ENCODE measurements around the gene ALCAM. TPM values are rescaled to one million over a fixed set of nuclear protein-coding genes. Genes with fewer than 3 reads are reported as not detected.
A peak's percentile ranks its signal among the peaks of the same experiment; 100 is the strongest.

The ALCAM gene
- 87.1 to 93.1 TPM (median 90.3 TPM) in 3 replicates for total RNA-seq

DNA sequence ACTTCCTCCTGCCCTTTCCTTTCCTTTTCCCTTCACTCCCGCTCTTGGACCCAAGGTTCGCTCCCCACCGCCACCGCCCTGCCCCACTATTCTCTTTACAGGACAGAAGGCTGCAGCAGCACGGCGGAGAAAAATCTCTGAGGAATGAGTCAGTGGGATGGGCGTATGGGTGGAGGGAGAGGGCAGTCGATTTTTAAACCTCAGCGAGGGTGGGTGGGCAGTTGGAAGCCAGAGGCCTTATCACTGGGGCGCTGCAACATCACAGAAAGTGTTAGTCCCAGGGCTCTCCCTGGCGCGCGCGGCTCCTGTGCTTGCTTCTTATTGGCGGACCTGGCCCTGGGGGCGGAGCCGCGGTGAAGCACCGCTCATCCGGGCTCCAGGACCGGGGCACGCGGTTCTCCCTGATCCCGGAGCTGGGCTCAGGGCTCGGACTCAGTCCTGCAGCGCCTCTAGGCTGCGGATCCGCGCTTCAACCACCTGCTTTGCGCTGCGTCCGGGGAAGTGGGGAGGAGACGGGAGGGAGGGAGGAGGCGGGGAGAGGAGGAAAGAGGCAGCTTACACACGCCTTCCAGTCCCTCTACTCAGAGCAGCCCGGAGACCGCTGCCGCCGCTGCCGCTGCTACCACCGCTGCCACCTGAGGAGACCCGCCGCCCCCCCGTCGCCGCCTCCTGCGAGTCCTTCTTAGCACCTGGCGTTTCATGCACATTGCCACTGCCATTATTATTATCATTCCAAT is at the start of gene ALCAM:
TSS of gene ALCAM (plus strand) at position 584 of the 737 bp plus-strand sequence.
- H3K27ac Mint-ChIP-seq, result peak within 1 kb of the TSS; percentile 98
- H3K36me3 Mint-ChIP-seq, result no peaks in the 10 kb centered on the region
- H3K4me3 Mint-ChIP-seq, result peak within 1 kb of the TSS; percentile 92
- peak; percentile 84 to 91 for DNase-seq (ENCODE audit: low spot score in 2 of 2, unreplicated experiment in 2 of 2)
- H3K9me3 Mint-ChIP-seq, result no peaks in the 10 kb centered on the region
- TF ChIP-seq, protein P1, sequence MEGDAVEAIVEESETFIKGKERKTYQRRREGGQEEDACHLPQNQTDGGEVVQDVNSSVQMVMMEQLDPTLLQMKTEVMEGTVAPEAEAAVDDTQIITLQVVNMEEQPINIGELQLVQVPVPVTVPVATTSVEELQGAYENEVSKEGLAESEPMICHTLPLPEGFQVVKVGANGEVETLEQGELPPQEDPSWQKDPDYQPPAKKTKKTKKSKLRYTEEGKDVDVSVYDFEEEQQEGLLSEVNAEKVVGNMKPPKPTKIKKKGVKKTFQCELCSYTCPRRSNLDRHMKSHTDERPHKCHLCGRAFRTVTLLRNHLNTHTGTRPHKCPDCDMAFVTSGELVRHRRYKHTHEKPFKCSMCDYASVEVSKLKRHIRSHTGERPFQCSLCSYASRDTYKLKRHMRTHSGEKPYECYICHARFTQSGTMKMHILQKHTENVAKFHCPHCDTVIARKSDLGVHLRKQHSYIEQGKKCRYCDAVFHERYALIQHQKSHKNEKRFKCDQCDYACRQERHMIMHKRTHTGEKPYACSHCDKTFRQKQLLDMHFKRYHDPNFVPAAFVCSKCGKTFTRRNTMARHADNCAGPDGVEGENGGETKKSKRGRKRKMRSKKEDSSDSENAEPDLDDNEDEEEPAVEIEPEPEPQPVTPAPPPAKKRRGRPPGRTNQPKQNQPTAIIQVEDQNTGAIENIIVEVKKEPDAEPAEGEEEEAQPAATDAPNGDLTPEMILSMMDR (IDR thresholded peaks at IDR 0.05; ENCODE audit: unreplicated experiment), result no peak
- no peaks in the 10 kb centered on the region for H3K27me3 Mint-ChIP-seq (ENCODE audit: low read depth)
- H3K4me1 Mint-ChIP-seq, result peaks cover 43% of the 10 kb centered on the region

DNA sequence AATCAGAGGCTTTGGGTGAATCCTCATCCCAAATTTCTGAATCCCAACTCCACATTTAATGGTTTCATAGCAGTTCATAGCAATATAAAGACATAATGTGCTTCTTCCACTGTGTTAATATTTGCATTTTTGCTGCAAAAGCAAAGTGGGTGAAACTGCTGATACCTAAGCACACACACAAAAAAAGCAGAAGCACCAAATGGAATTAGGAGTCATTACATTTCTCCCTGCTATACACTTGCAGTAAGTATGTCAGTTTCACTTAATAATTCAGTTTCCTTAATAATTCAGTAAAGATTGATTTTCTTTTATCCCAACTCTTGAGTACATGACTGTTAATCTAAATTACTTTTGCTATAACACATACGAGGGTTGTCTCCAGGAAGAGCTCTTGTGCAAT is 48.9 kb upstream of the ALCAM start:
- H3K9me3 Mint-ChIP-seq, result no peaks in the 10 kb centered on the region
- no peaks in the 10 kb centered on the region for H3K27me3 Mint-ChIP-seq (ENCODE audit: low read depth)
- H3K4me3 Mint-ChIP-seq, result no peak overlapping the region
- H3K36me3 Mint-ChIP-seq, result no peaks in the 10 kb centered on the region
- DNase-seq (ENCODE audit: low spot score in 2 of 2, unreplicated experiment in 2 of 2), result no peak
- H3K4me1 Mint-ChIP-seq, result no peaks in the 10 kb centered on the region
- H3K27ac Mint-ChIP-seq, result no peak overlapping the region
- TF ChIP-seq, protein P1 (IDR thresholded peaks at IDR 0.05; ENCODE audit: unreplicated experiment), result no peak

DNA sequence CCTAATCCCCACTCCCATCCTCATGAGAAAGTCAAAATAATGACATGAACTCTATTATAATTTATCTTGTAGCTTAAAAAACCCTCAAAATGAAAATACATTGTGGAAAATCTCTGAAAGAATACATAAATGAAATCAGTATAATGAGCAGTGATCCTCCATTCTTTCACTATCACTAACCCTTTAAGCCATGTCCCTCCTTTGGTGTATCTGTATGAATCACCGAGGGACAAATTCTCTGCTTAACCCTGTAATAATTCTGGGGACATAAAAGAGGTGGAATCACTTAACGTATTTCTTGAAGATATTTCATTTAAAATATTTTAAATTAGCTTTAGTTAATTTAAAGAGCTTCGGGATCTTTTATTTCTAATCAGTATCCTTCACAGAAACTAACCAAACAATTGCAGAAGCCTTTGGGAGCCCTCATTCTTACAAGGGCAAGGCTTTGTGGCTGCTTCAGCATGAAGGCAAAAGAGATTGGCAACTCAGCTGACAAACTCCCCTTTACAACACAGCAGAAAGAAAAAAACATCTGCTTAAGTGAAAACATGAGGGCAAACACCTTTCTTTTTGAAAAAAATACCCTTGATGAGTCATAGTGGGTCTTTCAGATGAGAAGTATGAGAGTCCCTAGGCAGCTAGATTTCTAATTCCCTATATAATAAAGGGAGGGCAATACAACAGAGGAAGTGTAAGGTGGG is 44.0 kb upstream of the ALCAM start:
- TF ChIP-seq, protein P1 (IDR thresholded peaks at IDR 0.05; ENCODE audit: unreplicated experiment), result no peak
- no peak for DNase-seq (ENCODE audit: low spot score in 2 of 2, unreplicated experiment in 2 of 2)
- Mint-ChIP-seq H3K9me3 (peaks cover 18% of the 10 kb centered on the region), H3K27me3 (ENCODE audit: low read depth) (no peaks in the 10 kb centered on the region), H3K4me1 (no peaks in the 10 kb centered on the region), H3K36me3 (peaks cover 5% of the 10 kb centered on the region), H3K27ac (no peak overlapping the region), H3K4me3 (no peak overlapping the region)

DNA sequence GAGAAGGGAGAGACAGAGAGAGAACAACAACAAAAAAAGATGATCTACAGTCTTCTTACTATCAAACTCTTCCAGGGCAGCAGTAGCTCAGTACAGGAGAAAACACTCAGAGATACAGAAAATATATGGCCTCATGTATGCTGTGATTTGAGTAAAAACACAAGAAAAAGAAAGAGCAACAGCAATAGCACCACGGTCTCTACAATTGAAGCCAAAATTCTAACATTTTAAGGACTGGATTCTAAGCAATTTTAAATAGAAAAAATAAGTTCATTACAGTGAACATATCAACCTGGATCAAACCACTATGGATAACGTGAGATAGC is 43.5 kb upstream of the ALCAM start:
- H3K4me1 Mint-ChIP-seq, result no peaks in the 10 kb centered on the region
- H3K9me3 Mint-ChIP-seq, result peaks cover 18% of the 10 kb centered on the region
- TF ChIP-seq, protein P1 (IDR thresholded peaks at IDR 0.05; ENCODE audit: unreplicated experiment), result no peak
- no peak overlapping the region for H3K27ac Mint-ChIP-seq
- H3K4me3 Mint-ChIP-seq, result no peak overlapping the region
- peaks cover 5% of the 10 kb centered on the region for H3K36me3 Mint-ChIP-seq
- DNase-seq (ENCODE audit: low spot score in 2 of 2, unreplicated experiment in 2 of 2), result no peak
- no peaks in the 10 kb centered on the region for H3K27me3 Mint-ChIP-seq (ENCODE audit: low read depth)

DNA sequence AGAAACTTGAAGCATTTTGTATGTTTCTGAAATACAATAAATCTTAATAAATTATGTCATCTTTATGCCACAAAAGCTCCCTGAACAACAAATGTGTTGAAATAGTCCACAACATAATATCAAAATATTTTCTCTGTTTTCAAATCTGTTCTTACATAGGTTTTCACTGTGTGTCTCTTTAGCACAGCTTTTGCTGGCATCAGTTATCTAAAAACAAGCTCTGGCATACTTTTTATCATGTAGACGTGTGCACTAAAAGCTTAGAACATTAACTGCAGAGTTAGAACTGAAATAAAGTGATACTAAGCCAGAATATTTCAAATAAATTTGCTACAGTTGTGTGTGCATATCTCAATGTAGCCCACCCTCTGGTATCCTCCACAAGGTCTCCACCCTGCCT is 41.8 kb upstream of the ALCAM start:
- no peaks in the 10 kb centered on the region for H3K27me3 Mint-ChIP-seq (ENCODE audit: low read depth)
- H3K27ac Mint-ChIP-seq, result no peak overlapping the region
- peaks cover 18% of the 10 kb centered on the region for H3K9me3 Mint-ChIP-seq
- H3K4me3 Mint-ChIP-seq, result no peak overlapping the region
- DNase-seq (ENCODE audit: low spot score in 2 of 2, unreplicated experiment in 2 of 2), result no peak
- TF ChIP-seq, protein P1 (IDR thresholded peaks at IDR 0.05; ENCODE audit: unreplicated experiment), result no peak
- peaks cover 5% of the 10 kb centered on the region for H3K36me3 Mint-ChIP-seq
- no peaks in the 10 kb centered on the region for H3K4me1 Mint-ChIP-seq
